HAP-1 (cell line): ENCODE measurements around the gene OTOS.

Experiments used
- DNase-seq, 2 experiments: peaks; one replicate each; pipeline ENCODE4 v3.0.0-alpha.2; 2016 to 2020; ENCODE audit warnings: low spot score in 2 of 2
- H3K27me3 ChIP-seq: fragments of 250-450 bp; sonication (Bioruptor Pico); 2 replicates; pipeline ENCODE4 v1.5.1; 2020; ENCODE audit warnings: low read depth, mild to moderate bottlenecking, moderate library complexity
- H3K36me3 ChIP-seq: fragments of 250-450 bp; sonication (Bioruptor Pico); replicated peaks from 2 replicates; pipeline ENCODE4 v1.5.1; 2020; ENCODE audit warnings: mild to moderate bottlenecking
- H3K4me1 ChIP-seq: fragments of 250-450 bp; sonication (Bioruptor Pico); 2 replicates; pipeline ENCODE4 v1.5.1; 2020; ENCODE audit warnings: mild to moderate bottlenecking
- H3K4me3 ChIP-seq: fragments of 250-450 bp; sonication (Bioruptor Pico); 2 replicates; pipeline ENCODE4 v1.5.1; 2020; ENCODE audit warnings: mild to moderate bottlenecking, moderate library complexity
- H3K9me3 ChIP-seq: fragments of 250-450 bp; sonication (Bioruptor Pico); 2 replicates; pipeline ENCODE4 v1.5.1; 2020; ENCODE audit warnings: mild to moderate bottlenecking, moderate library complexity
- in situ Hi-C: fragments of 300-500 bp; cut with MboI; formaldehyde crosslinking; loops from 3 replicates; pipeline ENCODE4 v1.14.3; 2020; ENCODE audit warnings: low sequenced_read_pairs, inconsistent platforms, mixed read lengths

OTOS gene

DNA sequence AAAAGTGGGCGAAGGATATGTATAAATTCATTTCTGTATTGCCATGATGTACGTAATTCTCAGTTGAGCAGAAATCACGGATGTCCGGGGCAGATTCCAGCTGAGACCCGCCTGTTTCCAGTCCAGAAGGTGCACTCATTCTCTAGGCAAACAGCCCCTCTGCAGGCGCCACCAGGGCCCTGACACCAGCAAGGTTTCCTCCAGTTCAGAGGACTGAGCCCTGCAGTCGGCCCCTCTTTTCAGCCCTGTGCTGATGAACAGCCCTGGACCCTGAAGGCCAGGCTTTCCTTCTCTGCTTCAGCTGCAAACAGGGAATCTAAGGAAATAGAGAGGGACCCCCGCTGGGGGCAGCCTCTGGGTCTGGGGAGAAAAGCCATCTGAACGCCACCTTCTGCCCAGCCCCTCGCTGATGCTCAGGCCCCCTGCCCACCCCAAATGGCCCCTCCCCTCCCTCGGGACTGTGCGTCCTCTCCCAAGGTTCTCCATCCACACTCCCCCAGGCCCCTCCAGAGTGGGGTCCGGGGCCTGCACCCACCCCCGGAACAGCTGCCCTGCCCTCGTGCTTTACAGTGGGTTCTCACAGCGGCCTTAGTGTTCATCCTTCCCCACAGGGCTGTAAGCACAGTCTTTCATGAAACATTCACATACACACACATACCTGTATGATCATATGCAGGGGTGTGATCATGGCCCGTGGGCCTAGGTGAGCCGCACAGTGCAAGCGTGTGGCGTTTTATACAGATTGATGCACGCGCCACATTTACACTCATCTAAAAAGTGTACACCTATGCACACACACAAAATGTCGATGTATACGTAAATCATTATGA, 16.4 kb downstream of the OTOS start:
- in situ Hi-C loops, result no loop called here
- peak in 1 of 2 experiments; percentile 3 for DNase-seq
- H3K36me3 ChIP-seq, result peaks cover 9% of the 10 kb centered on the region
- H3K4me1 ChIP-seq, result no peaks in the 10 kb centered on the region
- no peak overlapping the region for H3K4me3 ChIP-seq
- H3K27me3 ChIP-seq, result no peaks in the 10 kb centered on the region
- no peaks in the 10 kb centered on the region for H3K9me3 ChIP-seq

DNA sequence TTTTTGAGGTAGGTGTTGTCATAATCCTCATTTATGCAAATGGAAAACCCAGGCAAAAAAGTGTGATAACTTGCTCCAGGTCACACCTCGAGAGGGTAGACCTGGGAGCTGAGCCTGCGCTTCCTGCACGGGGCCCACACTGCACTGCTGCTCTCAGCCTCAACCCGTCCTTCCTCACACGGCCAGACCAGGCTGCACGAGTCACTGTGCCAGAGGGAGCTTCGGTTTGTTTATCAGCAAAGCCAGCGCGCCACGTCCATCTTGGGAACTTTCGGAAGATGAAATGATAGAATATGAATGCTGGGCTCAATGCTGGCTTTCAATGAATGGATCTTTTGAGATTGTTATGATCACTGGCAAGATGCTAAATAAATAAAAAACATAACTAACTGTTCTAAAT, 18.8 kb downstream of the OTOS start:
- Histone ChIP-seq H3K4me1 (no peaks in the 10 kb centered on the region), H3K4me3 (no peak overlapping the region), H3K36me3 (no peaks in the 10 kb centered on the region), H3K27me3 (no peaks in the 10 kb centered on the region), H3K9me3 (no peaks in the 10 kb centered on the region)
- in situ Hi-C loops, result no loop called here
- DNase-seq, result peak in 1 of 2 experiments; percentile 2

DNA sequence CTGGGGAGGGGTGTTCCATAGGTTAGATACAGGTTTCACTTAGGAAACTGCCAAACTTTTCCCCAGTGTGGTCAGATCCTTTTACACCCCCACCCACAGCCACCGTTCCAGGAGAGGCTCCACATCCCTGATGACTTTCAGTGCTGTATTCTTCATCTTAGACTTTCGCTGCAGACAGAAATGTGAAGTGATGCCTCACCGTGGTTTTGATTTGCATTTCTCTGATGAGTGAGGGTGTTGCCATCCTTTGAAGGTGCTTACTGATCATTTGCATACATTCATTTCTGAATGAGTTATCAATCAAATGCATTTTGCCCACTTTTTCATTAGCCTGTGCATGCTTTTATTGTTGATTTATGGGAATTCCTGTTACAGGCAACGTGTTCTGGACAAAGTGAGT, 19.3 kb downstream of the OTOS start:
- in situ Hi-C loops, result no loop called here
- peak in 1 of 2 experiments; percentile 4 for DNase-seq
- Histone ChIP-seq H3K9me3 (no peaks in the 10 kb centered on the region), H3K4me1 (no peaks in the 10 kb centered on the region), H3K4me3 (no peak overlapping the region), H3K36me3 (no peaks in the 10 kb centered on the region), H3K27me3 (no peaks in the 10 kb centered on the region)

DNA sequence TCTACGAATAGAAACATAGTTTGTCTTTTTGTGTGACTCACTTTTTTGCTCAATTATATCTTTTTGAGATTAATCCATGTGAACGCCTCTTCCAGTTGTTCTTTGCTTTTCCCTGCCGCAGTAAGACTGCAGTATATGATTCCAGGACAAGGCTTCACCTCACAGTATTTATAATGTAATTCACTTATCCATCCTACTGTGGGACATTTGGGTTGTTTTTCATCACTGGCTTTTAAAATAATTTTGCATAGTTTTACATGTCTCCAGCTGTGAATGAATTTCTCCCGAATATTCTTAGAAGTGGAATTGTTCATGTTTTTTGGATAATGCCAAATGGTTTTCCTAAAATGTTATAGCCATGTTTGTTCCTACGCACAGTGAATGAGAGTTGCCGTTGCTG, 26.2 kb downstream of the OTOS start:
- Histone ChIP-seq H3K36me3 (no peaks in the 10 kb centered on the region), H3K4me3 (no peak overlapping the region), H3K9me3 (no peaks in the 10 kb centered on the region), H3K27me3 (peaks cover 21% of the 10 kb centered on the region), H3K4me1 (no peaks in the 10 kb centered on the region)
- in situ Hi-C loops, result no loop called here
- no peak for DNase-seq

DNA sequence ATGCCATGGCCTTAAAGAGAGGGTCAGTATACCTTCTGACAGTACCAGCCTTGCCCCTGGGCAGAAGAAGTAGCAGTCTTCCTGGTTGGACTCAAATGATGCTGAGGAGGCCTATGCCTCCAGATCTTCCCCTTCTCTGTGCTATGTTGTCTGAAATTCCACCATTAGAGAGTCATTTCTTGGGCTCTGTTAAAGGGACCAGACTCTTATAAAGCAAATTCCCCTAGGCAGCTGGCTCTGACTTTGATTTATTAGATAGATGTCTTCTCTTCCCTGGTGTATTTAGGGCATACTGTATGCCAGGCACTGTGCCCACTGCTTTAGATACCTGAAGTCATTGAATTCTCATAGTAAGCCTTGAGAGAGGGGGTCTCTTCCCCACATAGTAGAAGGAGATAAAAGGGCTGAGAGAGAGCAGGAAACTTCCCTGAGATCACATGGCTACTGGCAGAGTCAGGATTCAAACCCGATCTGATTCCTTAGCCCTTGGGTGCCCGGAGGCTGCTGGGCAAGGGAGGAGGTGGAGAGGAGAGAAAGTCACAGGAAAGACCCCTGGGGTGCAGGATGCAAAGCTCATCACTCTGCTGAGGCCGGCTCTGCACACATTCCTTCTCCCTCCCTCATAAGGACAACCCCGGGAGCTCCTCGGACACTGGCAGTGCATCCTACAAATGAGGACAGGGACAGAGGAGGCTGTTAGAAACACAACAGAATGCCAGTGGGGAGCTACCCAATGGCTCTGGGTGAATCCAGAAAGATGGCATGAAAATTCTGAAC, 27.4 kb downstream of the OTOS start:
- Histone ChIP-seq H3K36me3 (no peaks in the 10 kb centered on the region), H3K27me3 (peaks cover 21% of the 10 kb centered on the region), H3K4me3 (no peak overlapping the region), H3K4me1 (no peaks in the 10 kb centered on the region), H3K9me3 (no peaks in the 10 kb centered on the region)
- in situ Hi-C loops, result no loop called here
- no peak for DNase-seq

DNA sequence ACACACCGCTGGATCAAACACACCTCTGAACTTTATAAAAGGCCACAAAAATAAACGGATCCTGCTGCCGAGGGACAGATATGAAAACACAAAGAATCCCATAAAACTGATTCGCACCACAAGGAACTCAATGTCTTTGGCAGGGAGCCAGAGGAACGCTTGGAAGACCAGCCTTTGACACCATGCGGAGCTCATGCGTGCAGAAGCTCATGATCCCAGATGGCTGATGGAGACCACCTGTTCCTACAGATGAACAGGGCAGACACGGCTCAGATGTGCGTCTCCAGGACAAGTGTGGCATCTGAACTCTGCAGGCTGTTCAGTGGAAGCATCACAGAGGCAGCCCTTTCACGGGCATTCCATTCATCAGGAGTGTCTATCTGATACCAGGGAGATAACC, 29.2 kb downstream of the OTOS start:
- in situ Hi-C loops, result no loop called here
- Histone ChIP-seq H3K27me3 (peaks cover 21% of the 10 kb centered on the region), H3K4me3 (no peak overlapping the region), H3K9me3 (no peaks in the 10 kb centered on the region), H3K36me3 (no peaks in the 10 kb centered on the region), H3K4me1 (no peaks in the 10 kb centered on the region)
- no peak for DNase-seq

DNA sequence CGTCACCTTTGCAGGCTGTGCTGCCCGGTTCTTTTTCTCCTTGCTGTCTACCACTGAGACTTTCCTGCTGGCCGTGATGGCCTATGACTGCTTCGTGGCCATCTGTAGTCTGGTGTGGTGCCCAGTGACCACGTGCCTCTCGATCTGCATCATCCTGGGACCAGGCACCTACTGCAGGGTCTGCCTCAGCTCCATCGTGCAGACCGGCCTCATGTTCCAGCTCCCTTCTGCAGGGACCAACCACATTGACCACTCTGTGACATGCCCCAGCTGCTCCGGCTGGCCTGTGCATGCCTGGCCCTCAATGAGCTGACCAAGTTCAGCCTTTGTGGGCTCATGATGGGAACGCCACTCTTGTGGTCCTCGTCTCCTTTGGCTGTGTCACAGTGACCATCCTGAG, 31.1 kb downstream of the OTOS start:
- H3K4me3 ChIP-seq, result no peak overlapping the region
- no peaks in the 10 kb centered on the region for H3K36me3 ChIP-seq
- DNase-seq, result no peak
- in situ Hi-C loops, result no loop called here
- no peaks in the 10 kb centered on the region for H3K9me3 ChIP-seq
- peaks cover 18% of the 10 kb centered on the region; the same call in 1 of the 2 replicates for H3K27me3 ChIP-seq
- H3K4me1 ChIP-seq, result no peaks in the 10 kb centered on the region

DNA sequence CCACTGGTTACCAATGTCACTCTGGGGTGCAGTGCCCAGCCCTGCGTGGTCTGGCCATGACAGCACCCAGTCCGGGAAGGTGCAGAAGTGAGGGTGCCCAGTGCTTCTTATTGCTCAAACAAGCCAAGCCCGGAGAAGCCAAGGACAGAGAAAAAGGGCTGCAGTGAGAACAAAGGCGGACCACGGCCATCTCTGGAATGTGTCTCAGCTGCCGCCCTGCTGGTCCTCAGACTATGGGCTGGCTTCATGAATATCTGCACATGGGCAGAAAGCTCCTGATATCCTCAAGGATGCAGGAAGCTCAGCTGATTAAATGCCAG, 33.0 kb downstream of the OTOS start:
- DNase-seq, result no peak
- no peaks in the 10 kb centered on the region for H3K4me1 ChIP-seq
- in situ Hi-C loops, result no loop called here
- H3K4me3 ChIP-seq, result no peak overlapping the region
- no peaks in the 10 kb centered on the region for H3K9me3 ChIP-seq
- H3K36me3 ChIP-seq, result no peaks in the 10 kb centered on the region
- H3K27me3 ChIP-seq, result peaks cover 8% of the 10 kb centered on the region; the same call in 1 of the 2 replicates

DNA sequence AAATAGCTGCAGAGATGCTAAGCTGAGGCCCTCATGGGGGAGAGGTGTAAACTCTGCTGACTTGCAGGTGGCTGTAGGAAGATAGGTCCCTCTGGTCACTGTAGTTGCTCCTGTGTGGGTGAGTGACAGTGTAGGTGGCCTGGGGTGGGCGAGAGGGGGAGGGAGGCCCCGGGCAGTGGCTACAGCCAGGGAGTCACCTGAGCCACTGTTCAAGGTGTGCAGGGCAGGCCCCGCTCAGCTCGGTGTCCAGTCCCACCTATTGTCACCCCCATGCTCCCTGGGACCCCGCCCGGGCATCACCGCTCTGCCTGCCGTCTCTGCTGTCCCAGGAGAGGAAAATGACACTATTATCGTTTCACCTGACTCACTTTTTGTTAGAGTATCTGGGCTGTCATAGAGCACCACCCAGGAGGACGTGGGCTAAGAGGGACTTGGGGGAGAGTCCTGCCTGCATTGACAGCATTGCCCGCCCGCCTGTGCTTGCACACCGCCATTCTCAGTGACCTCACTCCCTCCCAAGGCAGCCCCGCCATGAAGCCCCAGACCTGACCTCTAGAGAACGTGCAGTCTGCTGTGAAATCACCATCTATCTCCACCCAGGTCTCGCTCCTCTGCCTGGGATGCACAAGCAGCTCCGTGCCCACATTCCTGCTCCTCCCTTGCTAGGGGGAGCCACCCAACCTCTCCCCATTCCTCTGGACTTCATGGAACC, 33.5 kb downstream of the OTOS start:
- Histone ChIP-seq H3K4me3 (no peak overlapping the region), H3K27me3 (peaks cover 3% of the 10 kb centered on the region; the same call in 1 of the 2 replicates), H3K4me1 (no peaks in the 10 kb centered on the region), H3K9me3 (no peaks in the 10 kb centered on the region), H3K36me3 (no peaks in the 10 kb centered on the region)
- in situ Hi-C loops, result no loop called here
- no peak for DNase-seq

DNA sequence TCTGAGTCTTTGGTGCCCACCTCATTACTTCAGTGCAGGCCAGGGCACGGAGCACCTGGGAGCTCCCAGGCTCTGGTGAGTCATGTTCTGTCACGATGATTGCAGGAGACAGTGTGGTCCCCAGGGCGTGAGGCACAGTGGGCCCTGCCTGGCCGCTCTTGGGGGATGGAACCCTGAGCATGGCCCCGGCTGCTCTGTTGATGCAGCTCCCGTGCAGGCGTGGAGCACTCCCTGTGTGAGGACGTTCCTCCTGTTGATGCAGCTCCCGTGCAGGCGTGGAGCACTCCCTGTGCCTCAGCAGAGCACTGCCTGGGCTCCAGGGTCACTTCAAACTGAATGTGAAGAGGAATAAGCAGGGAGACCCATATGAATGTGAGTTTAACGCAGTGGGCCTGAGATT, 34.5 kb downstream of the OTOS start:
- no peaks in the 10 kb centered on the region; the same call in 1 of the 2 replicates for H3K27me3 ChIP-seq
- H3K9me3 ChIP-seq, result no peaks in the 10 kb centered on the region
- in situ Hi-C loops, result no loop called here
- H3K36me3 ChIP-seq, result no peaks in the 10 kb centered on the region
- H3K4me1 ChIP-seq, result no peaks in the 10 kb centered on the region
- H3K4me3 ChIP-seq, result no peak overlapping the region
- no peak for DNase-seq

DNA sequence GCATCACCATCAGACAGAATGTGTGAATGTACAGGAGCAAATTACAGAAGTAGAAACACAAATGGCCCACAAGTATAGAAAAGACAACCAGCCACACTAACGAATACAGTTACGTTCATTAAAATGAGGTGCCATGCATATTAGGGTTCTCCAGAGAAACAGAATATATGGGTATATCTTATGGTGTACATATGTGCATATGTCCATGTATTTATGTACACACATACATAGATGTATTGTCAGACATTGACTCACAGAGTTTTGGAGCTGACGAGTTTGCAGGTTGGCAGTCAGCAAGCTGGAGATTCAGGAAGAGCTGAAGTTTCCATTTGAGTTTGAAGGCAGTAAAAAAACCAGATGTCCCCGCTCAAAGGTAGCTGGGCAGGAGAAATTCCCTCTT, 37.3 kb downstream of the OTOS start:
- no peaks in the 10 kb centered on the region for H3K9me3 ChIP-seq
- H3K36me3 ChIP-seq, result no peaks in the 10 kb centered on the region
- in situ Hi-C loops, result no loop called here
- DNase-seq, result no peak
- H3K4me3 ChIP-seq, result no peak overlapping the region
- H3K4me1 ChIP-seq, result no peaks in the 10 kb centered on the region
- peaks cover 9% of the 10 kb centered on the region; the same call in 1 of the 2 replicates for H3K27me3 ChIP-seq

DNA sequence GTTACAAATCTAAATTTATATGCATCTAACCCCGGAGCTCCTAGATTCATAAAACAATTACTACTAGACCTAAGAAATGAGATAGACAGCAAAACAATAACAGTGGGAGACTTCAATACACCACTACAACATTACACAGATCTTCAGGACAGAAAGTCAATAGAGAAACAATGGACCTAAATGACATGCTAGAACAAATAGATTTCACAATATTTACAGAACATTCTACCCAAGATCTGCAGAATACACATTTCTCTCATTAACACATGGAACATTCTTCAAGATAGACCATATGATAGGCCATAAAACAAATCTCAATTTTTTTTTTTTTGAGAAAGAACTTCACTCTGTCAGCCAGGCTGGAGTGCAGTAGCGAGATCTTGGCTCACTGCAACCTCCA, 42.1 kb downstream of the OTOS start:
- Histone ChIP-seq H3K36me3 (no peaks in the 10 kb centered on the region), H3K4me3 (no peak overlapping the region), H3K4me1 (no peaks in the 10 kb centered on the region), H3K9me3 (0 out of 2 replicates have a peak, but pooled peaks cover 3% of the 10 kb centered on the region), H3K27me3 (peaks cover 28% of the 10 kb centered on the region; the same call in 1 of the 2 replicates)
- DNase-seq, result no peak
- in situ Hi-C loops, result no loop called here

DNA sequence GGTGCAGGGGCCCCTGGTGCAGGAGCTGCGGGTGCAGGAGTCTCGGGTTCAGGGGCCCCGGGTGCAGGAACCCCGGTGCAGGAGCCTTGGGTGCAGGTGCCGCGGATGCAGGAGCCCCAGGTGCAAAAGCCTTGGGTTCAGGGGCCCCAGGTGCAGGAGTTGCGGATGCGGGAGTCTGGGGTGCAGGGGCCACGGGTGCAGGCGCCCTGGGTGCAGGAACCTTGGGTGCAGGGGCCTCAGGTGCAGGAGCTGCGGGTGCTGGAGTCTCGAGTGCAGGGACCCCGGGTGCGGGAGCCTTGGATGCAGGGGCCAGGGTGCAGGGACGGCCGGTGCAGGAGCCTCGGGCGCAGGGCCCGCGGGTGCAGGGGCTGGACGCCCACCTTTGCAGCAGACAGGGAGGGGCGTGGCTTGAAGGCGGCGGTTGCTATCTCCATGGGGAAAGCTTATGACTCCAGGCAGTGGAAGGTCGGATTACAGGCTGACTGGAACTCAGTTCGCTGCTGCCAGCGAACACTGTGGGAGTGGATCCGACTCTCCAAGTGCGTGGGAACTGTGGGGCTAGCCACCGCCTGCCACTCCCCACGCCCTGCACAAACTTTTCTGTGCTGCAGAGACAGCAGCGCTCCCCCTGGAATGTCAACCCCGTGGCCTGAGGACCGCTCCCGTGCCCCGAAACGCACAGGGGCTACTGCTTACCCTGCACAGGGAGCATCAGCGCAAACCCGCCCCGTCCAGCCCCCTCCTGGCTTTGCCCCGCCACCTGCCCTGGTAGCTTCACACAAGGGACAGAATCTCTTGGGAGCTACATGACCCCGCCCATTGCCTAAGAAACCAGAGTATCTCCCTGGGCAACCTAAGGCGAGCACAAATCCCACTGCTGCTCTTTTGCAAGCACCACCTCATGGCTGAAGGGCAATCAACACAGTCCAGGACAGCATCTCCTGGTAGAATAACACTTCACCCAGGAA, 44.6 kb downstream of the OTOS start:
- H3K36me3 ChIP-seq, result no peaks in the 10 kb centered on the region
- DNase-seq, result no peak
- peaks cover 36% of the 10 kb centered on the region for H3K27me3 ChIP-seq
- H3K4me3 ChIP-seq, result no peak overlapping the region
- 0 out of 2 replicates have a peak, but pooled peaks cover 3% of the 10 kb centered on the region for H3K9me3 ChIP-seq
- in situ Hi-C loops, result no loop called here
- H3K4me1 ChIP-seq, result no peaks in the 10 kb centered on the region
